ENCODE data around the gene TSHZ1.

The TSHZ1 gene

GRCh38 chr18:75200605-75201280, 9.9 kb upstream of the TSHZ1 start:
- no peak for TF ChIP-seq EZH2phosphoT487 (conservative IDR thresholded peaks at IDR 0.05; ENCODE audit: low read length)
- no peak for TF ChIP-seq CTCF (IDR thresholded peaks at IDR 0.05; ENCODE audit: insufficient read depth, low read length, poor library complexity, severe bottlenecking)
- H3K9ac ChIP-seq (ENCODE audit: low read length) = no peak overlapping the region
- no peak overlapping the region for H3K4me2 ChIP-seq (ENCODE audit: low read depth, low read length, poor library complexity, severe bottlenecking)
- no peaks in the 10 kb centered on the region for H3K9me3 ChIP-seq (ENCODE audit: insufficient read depth, low read length)
- H3F3A ChIP-seq (ENCODE audit: insufficient read depth) = no peaks in the 10 kb centered on the region
- no peaks in the 10 kb centered on the region for H3K27me3 ChIP-seq (ENCODE audit: low read length)
- no peak overlapping the region for H3K27ac ChIP-seq (ENCODE audit: low read depth, low read length)
- H3K9me2 ChIP-seq (replicated peaks; ENCODE audit: insufficient read depth, low read length) = no peaks in the 10 kb centered on the region
- H2AFZ ChIP-seq (ENCODE audit: low read depth, low read length, severe bottlenecking) = no peak overlapping the region
- no peaks in the 10 kb centered on the region for H4K20me1 ChIP-seq (ENCODE audit: low read depth, low read length)
- H3K36me3 ChIP-seq (ENCODE audit: low read length) = no peaks in the 10 kb centered on the region
- no peaks in the 10 kb centered on the region for H3K79me2 ChIP-seq (ENCODE audit: insufficient read depth, low read length)
- H3K4me3 ChIP-seq (ENCODE audit: insufficient read depth, low read length, poor library complexity, severe bottlenecking) = no peak overlapping the region

DNA sequence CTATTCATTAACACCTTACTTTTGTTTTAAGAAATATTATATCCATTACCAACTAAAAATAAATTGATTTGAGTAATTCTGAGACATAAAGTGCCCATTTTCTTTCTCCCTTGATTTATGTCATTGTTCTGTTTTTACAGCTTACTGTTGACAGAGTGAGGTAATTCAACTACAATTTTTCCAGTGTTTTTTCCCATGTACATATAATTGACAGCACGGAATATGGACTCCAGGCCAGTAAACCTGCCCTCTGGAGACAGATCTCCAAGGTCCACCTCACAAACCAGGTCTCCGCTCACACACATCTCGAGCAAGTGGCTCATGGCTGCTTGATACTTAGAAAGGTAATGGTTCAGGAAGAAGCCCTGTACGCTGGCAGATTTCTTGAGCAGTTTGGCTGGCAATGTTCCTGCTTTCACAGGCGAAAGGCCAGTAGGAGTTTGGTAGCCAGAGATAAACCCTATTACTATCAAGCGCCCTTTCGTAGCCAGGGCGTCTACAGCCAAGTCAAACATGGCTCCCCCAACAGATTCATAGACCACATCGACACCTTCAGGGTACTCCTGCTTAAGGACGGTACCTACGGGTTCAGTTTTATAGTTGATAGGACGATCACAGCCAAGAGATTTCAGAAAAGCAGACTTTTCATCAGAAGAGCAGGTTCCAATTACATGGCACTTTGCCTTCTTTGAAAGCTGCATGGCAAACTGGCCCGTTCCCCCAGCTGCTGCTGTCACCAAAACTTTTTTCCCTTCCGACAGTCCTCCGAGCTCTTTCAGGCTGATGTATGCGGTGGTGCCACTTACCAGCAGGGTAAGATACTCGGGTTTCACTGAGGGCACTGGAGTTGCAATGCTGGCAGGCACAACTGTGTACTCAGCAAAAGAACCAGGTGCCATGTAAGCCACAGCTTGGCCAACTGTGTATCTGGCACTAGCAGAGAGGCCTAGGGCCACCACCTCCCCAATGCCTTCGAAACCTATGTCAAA, 9.0 kb upstream of the TSHZ1 start:
- no peaks in the 10 kb centered on the region for H3K9me2 ChIP-seq (replicated peaks; ENCODE audit: insufficient read depth, low read length)
- no peaks in the 10 kb centered on the region for H3F3A ChIP-seq (ENCODE audit: insufficient read depth)
- no peaks in the 10 kb centered on the region for H3K9me3 ChIP-seq (ENCODE audit: insufficient read depth, low read length)
- no peak overlapping the region for H3K27ac ChIP-seq (ENCODE audit: low read depth, low read length)
- H3K4me2 ChIP-seq (ENCODE audit: low read depth, low read length, poor library complexity, severe bottlenecking) = no peak overlapping the region
- TF ChIP-seq EZH2phosphoT487 (conservative IDR thresholded peaks at IDR 0.05; ENCODE audit: low read length) (no peak), CTCF (IDR thresholded peaks at IDR 0.05; ENCODE audit: insufficient read depth, low read length, poor library complexity, severe bottlenecking) (no peak)
- no peaks in the 10 kb centered on the region for H3K79me2 ChIP-seq (ENCODE audit: insufficient read depth, low read length)
- no peaks in the 10 kb centered on the region for H3K36me3 ChIP-seq (ENCODE audit: low read length)
- no peaks in the 10 kb centered on the region for H4K20me1 ChIP-seq (ENCODE audit: low read depth, low read length)
- H3K4me3 ChIP-seq (ENCODE audit: insufficient read depth, low read length, poor library complexity, severe bottlenecking) = no peak overlapping the region
- H3K27me3 ChIP-seq (ENCODE audit: low read length) = no peaks in the 10 kb centered on the region
- no peak overlapping the region for H3K9ac ChIP-seq (ENCODE audit: low read length)
- H2AFZ ChIP-seq (ENCODE audit: low read depth, low read length, severe bottlenecking) = no peak overlapping the region

DNA sequence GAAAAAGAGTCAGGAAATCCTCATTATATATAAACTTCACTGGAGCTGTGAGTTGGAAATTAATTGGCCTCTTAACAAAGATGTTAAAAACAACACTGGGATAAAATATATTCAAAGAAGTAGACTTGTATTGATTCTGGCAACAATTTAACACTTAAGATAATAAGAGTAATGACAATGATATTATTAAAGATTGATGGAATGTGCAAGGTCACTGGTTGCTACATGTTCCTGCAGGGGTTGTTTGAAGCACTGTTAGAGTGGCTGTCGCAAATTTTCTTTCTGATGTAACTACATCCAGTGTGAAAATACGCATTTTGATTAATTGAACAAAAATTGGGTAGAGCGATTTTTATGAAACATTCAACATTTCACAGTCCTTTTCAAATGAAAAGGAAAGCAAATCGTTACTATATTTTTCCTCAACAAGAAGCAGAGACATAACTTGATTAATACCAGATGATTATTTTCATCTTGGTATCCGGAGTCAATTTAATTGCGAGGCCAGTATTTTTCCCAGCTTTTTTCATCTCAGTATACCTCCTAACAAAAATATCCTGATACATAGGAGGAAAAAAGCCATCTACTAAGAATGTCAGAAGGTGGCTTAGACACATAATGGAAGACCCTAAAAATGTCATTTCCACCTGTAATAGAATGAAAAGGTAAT, 7.8 kb upstream of the TSHZ1 start:
- Histone ChIP-seq H3K27me3 (ENCODE audit: low read length) (no peaks in the 10 kb centered on the region), H3K9me2 (replicated peaks; ENCODE audit: insufficient read depth, low read length) (no peaks in the 10 kb centered on the region), H3F3A (ENCODE audit: insufficient read depth) (no peaks in the 10 kb centered on the region; the same call in 1 of the 2 replicates), H2AFZ (ENCODE audit: low read depth, low read length, severe bottlenecking) (no peak overlapping the region), H4K20me1 (ENCODE audit: low read depth, low read length) (no peaks in the 10 kb centered on the region; the same call in 1 of the 2 replicates), H3K9ac (ENCODE audit: low read length) (no peak overlapping the region), H3K4me3 (ENCODE audit: insufficient read depth, low read length, poor library complexity, severe bottlenecking) (no peak overlapping the region), H3K9me3 (ENCODE audit: insufficient read depth, low read length) (no peaks in the 10 kb centered on the region), H3K4me2 (ENCODE audit: low read depth, low read length, poor library complexity, severe bottlenecking) (no peak overlapping the region), H3K36me3 (ENCODE audit: low read length) (no peaks in the 10 kb centered on the region), H3K79me2 (ENCODE audit: insufficient read depth, low read length) (no peaks in the 10 kb centered on the region), H3K27ac (ENCODE audit: low read depth, low read length) (no peak overlapping the region)
- TF ChIP-seq EZH2phosphoT487 (conservative IDR thresholded peaks at IDR 0.05; ENCODE audit: low read length) (no peak), CTCF (IDR thresholded peaks at IDR 0.05; ENCODE audit: insufficient read depth, low read length, poor library complexity, severe bottlenecking) (no peak)

Measured in SU-DHL-6 (cell line).